HG03135 (cell line): Measurements from ENCODE around the gene TMPRSS4.
"Not testable (repeated sequence)": the region's sequence is repeated elsewhere in the genome, so short reads cannot be mapped to it uniquely, and the experiment has no call there.

Experiments used
- ATAC-seq: cut with Tn5 transposase; IDR thresholded peaks from one replicate; pipeline ENCODE4 v1.9.1; 2021; ENCODE audit warnings: mild to moderate bottlenecking, moderate library complexity; ENCODE audit not compliant: unreplicated experiment

The TMPRSS4 gene

GRCh38 chr11:118055966-118056365, 20.9 kb upstream of the TMPRSS4 start:
- ATAC-seq = no peak

GRCh38 chr11:118056806-118057205, 20.1 kb upstream of the TMPRSS4 start:
- ATAC-seq = no peak

GRCh38 chr11:118057251-118058145, 19.4 kb upstream of the TMPRSS4 start:
- no peak for ATAC-seq

- ATAC-seq = no peak
Measured at GRCh38 chr11:118058311-118059245, 18.3 kb upstream of the TMPRSS4 start.

GRCh38 chr11:118059246-118059940, 17.5 kb upstream of the TMPRSS4 start:
- no peak for ATAC-seq

- ATAC-seq = no peak
Measured at GRCh38 chr11:118060081-118060661, 16.7 kb upstream of the TMPRSS4 start.

- ATAC-seq = no peak
Measured at GRCh38 chr11:118060869-118061268, 16.0 kb upstream of the TMPRSS4 start.

GRCh38 chr11:118061586-118062125, 15.2 kb upstream of the TMPRSS4 start:
- ATAC-seq = no peak

- ATAC-seq = not testable (repeated sequence)
Measured at GRCh38 chr11:118062181-118062580, 14.7 kb upstream of the TMPRSS4 start.

GRCh38 chr11:118062631-118063030, 14.2 kb upstream of the TMPRSS4 start:
- not testable (repeated sequence) for ATAC-seq

- ATAC-seq = no peak
Measured at GRCh38 chr11:118064956-118065355, 11.9 kb upstream of the TMPRSS4 start.

- ATAC-seq = no peak
Measured at GRCh38 chr11:118065384-118065783, 11.5 kb upstream of the TMPRSS4 start.

GRCh38 chr11:118067006-118067405, 9.9 kb upstream of the TMPRSS4 start:
- no peak for ATAC-seq

- no peak for ATAC-seq
Measured at GRCh38 chr11:118068206-118068944, 8.5 kb upstream of the TMPRSS4 start.

- ATAC-seq = no peak
Measured at GRCh38 chr11:118068945-118069612, 7.8 kb upstream of the TMPRSS4 start.

GRCh38 chr11:118071416-118072030, 5.4 kb upstream of the TMPRSS4 start:
- ATAC-seq = no peak

GRCh38 chr11:118073554-118073953, 3.3 kb upstream of the TMPRSS4 start:
- no peak for ATAC-seq

GRCh38 chr11:118074091-118074685, 2.7 kb upstream of the TMPRSS4 start:
- no peak for ATAC-seq
